IMR-90 (cell line): ENCODE data around the gene TMEM107. TPM values are rescaled to one million over a fixed set of nuclear protein-coding genes. Genes with fewer than 3 reads are reported as not detected.

Experiments
- ATAC-seq: fragments of 200-7000 bp; cut with Tn5 transposase; 2 replicates; pipeline ENCODE4 v1.9.1; 2020; ENCODE audit warnings: low read depth, mild to moderate bottlenecking, moderate library complexity
- BruUV-seq: library from RNA; stranded (reverse); fragments of 400-500 nt; replicated peaks from 2 replicates; lab custom pipeline; 2021; lab: Mats Ljungman, UMichigan
- CTCF ChIA-PET: fragments of 300-600 bp; formaldehyde crosslinking; extraction: SDS; loops from one replicate; lab custom pipeline; 2021; ENCODE audit warnings: antibody characterized with exemption; lab: Yijun Ruan, JAX
- POLR2A ChIA-PET: fragments of 300-600 bp; sonication (Branson Sonifier 250); formaldehyde crosslinking; loops from one replicate; lab custom pipeline; 2022; ENCODE audit warnings: antibody characterized with exemption; ENCODE audit not compliant: unreplicated experiment; lab: Charles Lee
- DNase-seq: peaks from one replicate; pipeline ENCODE4 v3.0.0; 2013
- H2AFZ ChIP-seq: replicated peaks from 2 replicates; pipeline ENCODE3; 2013; ENCODE audit warnings: low read length, mild to moderate bottlenecking; ENCODE audit not compliant: poor library complexity
- H2AK5ac ChIP-seq: 2 replicates; pipeline ENCODE4 v1.6.1; 2013; ENCODE audit warnings: low read depth, low read length, inconsistent platforms
- H2AK9ac ChIP-seq: replicated peaks from 2 replicates; pipeline ENCODE3; 2013; ENCODE audit warnings: mild to moderate bottlenecking, low read depth, low read length, moderate library complexity; ENCODE audit not compliant: poor library complexity
- H2BK120ac ChIP-seq: 2 replicates; pipeline ENCODE4 v1.6.1; 2013; ENCODE audit warnings: low read depth, low read length, inconsistent platforms
- H2BK15ac ChIP-seq: 3 replicates; pipeline ENCODE4 v1.6.1; 2013; ENCODE audit warnings: low read depth, low read length, inconsistent platforms
- H2BK20ac ChIP-seq: 2 replicates; pipeline ENCODE4 v1.6.1; 2013; ENCODE audit warnings: low read depth, mild to moderate bottlenecking, inconsistent platforms, low read length, moderate library complexity
- H2BK5ac ChIP-seq: 2 replicates; pipeline ENCODE4 v1.6.1; 2013; ENCODE audit warnings: mild to moderate bottlenecking, low read depth, low read length, inconsistent platforms; ENCODE audit not compliant: poor library complexity, severe bottlenecking
- H3K14ac ChIP-seq: replicated peaks from 2 replicates; pipeline ENCODE4 v1.6.1; 2013; ENCODE audit warnings: low read depth, low read length, inconsistent platforms
- H3K18ac ChIP-seq: 2 replicates; pipeline ENCODE4 v1.6.1; 2013; ENCODE audit warnings: low read depth, low read length, control low read depth
- H3K23ac ChIP-seq: 2 replicates; pipeline ENCODE4 v1.6.1; 2013; ENCODE audit warnings: low read depth, low read length, inconsistent platforms
- H3K27ac ChIP-seq: 2 replicates; pipeline ENCODE4 v1.5.1; 2013; ENCODE audit warnings: mild to moderate bottlenecking, control low read depth, low read length; ENCODE audit not compliant: insufficient read depth
- H3K27me3 ChIP-seq: 2 replicates; pipeline ENCODE4 v1.6.1; 2013; ENCODE audit warnings: low read length; ENCODE audit not compliant: control insufficient read depth, insufficient read depth
- H3K36me3 ChIP-seq: 2 replicates; pipeline ENCODE4 v1.6.1; 2013; ENCODE audit warnings: low read length, mixed read lengths; ENCODE audit not compliant: control insufficient read depth, insufficient read depth
- H3K4ac ChIP-seq: 2 replicates; pipeline ENCODE4 v1.6.1; 2013; ENCODE audit warnings: low read depth, low read length, inconsistent platforms
- H3K4me1 ChIP-seq: 2 replicates; pipeline ENCODE4 v1.6.1; 2013; ENCODE audit warnings: low read length, mixed read lengths; ENCODE audit not compliant: control insufficient read depth, insufficient read depth
- H3K4me2 ChIP-seq: 2 replicates; pipeline ENCODE4 v1.6.1; 2013; ENCODE audit warnings: low read depth, mild to moderate bottlenecking, control low read depth, low read length, moderate library complexity
- H3K4me3 ChIP-seq: 2 replicates; pipeline ENCODE4 v1.5.1; 2013; ENCODE audit warnings: low read depth, mild to moderate bottlenecking, control low read depth, low read length, moderate library complexity; ENCODE audit not compliant: insufficient read depth
- H3K56ac ChIP-seq: 2 replicates; pipeline ENCODE4 v1.6.1; 2013; ENCODE audit warnings: low read length, inconsistent platforms; ENCODE audit not compliant: insufficient read depth; ENCODE audit errors: extremely low read depth
- H3K79me1 ChIP-seq, 2 experiments: 2 replicates each; pipeline ENCODE4 v1.6.1; 2013; ENCODE audit warnings: low read length in 2 of 2, inconsistent platforms in 1 of 2, low read depth in 1 of 2
- H3K9ac ChIP-seq: 2 replicates; pipeline ENCODE4 v1.6.1; 2013; ENCODE audit warnings: low read depth, low read length, control low read depth
- H3K9me1 ChIP-seq: 2 replicates; pipeline ENCODE4 v1.6.1; 2013; ENCODE audit warnings: low read length, inconsistent platforms; ENCODE audit not compliant: insufficient read depth
- H3K9me3 ChIP-seq: 2 replicates; pipeline ENCODE4 v1.6.1; 2013; ENCODE audit warnings: low read length; ENCODE audit not compliant: control insufficient read depth, insufficient read depth
- H4K20me1 ChIP-seq: 2 replicates; pipeline ENCODE4 v1.6.1; 2013; ENCODE audit warnings: low read length, inconsistent platforms; ENCODE audit not compliant: insufficient read depth
- H4K5ac ChIP-seq: 2 replicates; pipeline ENCODE4 v1.6.1; 2013; ENCODE audit warnings: mild to moderate bottlenecking, low read depth, low read length, control low read depth
- H4K8ac ChIP-seq, 2 experiments: 2 replicates each; pipeline ENCODE4 v1.6.1; 2013; ENCODE audit warnings: low read depth in 2 of 2, low read length in 2 of 2, control low read depth in 1 of 2, inconsistent platforms in 1 of 2
- H4K91ac ChIP-seq: 2 replicates; pipeline ENCODE4 v1.6.1; 2013; ENCODE audit warnings: low read depth, low read length, inconsistent platforms; ENCODE audit not compliant: insufficient read depth
- BHLHE40 ChIP-seq: fragments of 150-350 bp; IDR thresholded peaks from 2 replicates; pipeline ENCODE4 v1.6.1; 2016; ENCODE audit warnings: mild to moderate bottlenecking, low read depth, low read length
- CEBPB ChIP-seq: IDR thresholded peaks from 2 replicates; pipeline ENCODE4 v1.6.1; 2012; ENCODE audit warnings: low read depth, low read length, improper control_type of control experiment
- CHD1 ChIP-seq: IDR thresholded peaks from 2 replicates; pipeline ENCODE4 v1.6.1; 2012; ENCODE audit warnings: low read depth, low read length, improper control_type of control experiment
- FOS ChIP-seq: fragments of 150-350 bp; IDR thresholded peaks from 2 replicates; pipeline ENCODE4 v1.6.1; 2016; ENCODE audit warnings: low read depth, low read length
- MAFK ChIP-seq: IDR thresholded peaks from 2 replicates; pipeline ENCODE4 v1.6.1; 2012; ENCODE audit warnings: low read depth, low read length, improper control_type of control experiment
- MAZ ChIP-seq: IDR thresholded peaks from 2 replicates; pipeline ENCODE4 v1.6.1; 2012; ENCODE audit warnings: low read depth, mild to moderate bottlenecking, low read length, improper control_type of control experiment, moderate library complexity, borderline replicate concordance
- MXI1 ChIP-seq: IDR thresholded peaks from 2 replicates; pipeline ENCODE4 v1.6.1; 2012; ENCODE audit warnings: low read depth, mild to moderate bottlenecking, low read length, moderate library complexity, borderline replicate concordance
- NFE2L2 ChIP-seq: fragments of 150-350 bp; IDR thresholded peaks from 2 replicates; pipeline ENCODE4 v1.6.1; 2016; ENCODE audit warnings: low read depth, mild to moderate bottlenecking, low read length
- POLR2A ChIP-seq: IDR thresholded peaks from 2 replicates; pipeline ENCODE4 v1.6.1; 2012; ENCODE audit warnings: mild to moderate bottlenecking, low read depth, low read length
- RAD21 ChIP-seq: IDR thresholded peaks from 2 replicates; pipeline ENCODE4 v1.6.1; 2012; ENCODE audit warnings: low read length, improper control_type of control experiment
- RCOR1 ChIP-seq: IDR thresholded peaks from 2 replicates; pipeline ENCODE4 v1.6.1; 2012; ENCODE audit warnings: mild to moderate bottlenecking, low read length, improper control_type of control experiment; ENCODE audit not compliant: insufficient replicate concordance
- RFX5 ChIP-seq: IDR thresholded peaks from 2 replicates; pipeline ENCODE4 v1.8.0; 2012; ENCODE audit warnings: low read depth, mild to moderate bottlenecking, low read length, moderate library complexity
- SMC3 ChIP-seq: fragments of 150-350 bp; IDR thresholded peaks from 2 replicates; pipeline ENCODE4 v1.6.1; 2016; ENCODE audit warnings: low read depth, mild to moderate bottlenecking, antibody characterized with exemption, low read length, moderate library complexity
- WGBS, 2 experiments: methylation state at CpG; one replicate each; pipeline versions ENCODE4 v1.1.5 to v1.1.7; 2013; ENCODE audit warnings: missing lambda C conversion rate in 2 of 2; ENCODE audit not compliant: insufficient read length in 1 of 2; ENCODE audit errors: extremely low coverage in 2 of 2; 5-methylcytosine and 5-hydroxymethylcytosine counted together
- dilution Hi-C: fragments of 300-500 bp; cut with HindIII; formaldehyde crosslinking; loops from one replicate; pipeline ENCODE4 v1.14.3; 2018; ENCODE audit warnings: low sequenced_read_pairs; ENCODE audit not compliant: unreplicated experiment
- in situ Hi-C: fragments of 300-500 bp; cut with MboI; formaldehyde crosslinking; loops from 3 replicates; pipeline ENCODE4 v1.14.3; 2019; ENCODE audit warnings: low sequenced_read_pairs, inconsistent platforms, mixed read lengths
- intact Hi-C: fragments of 100-400 bp; cut with micrococcal nuclease; formaldehyde crosslinking; loops from 2 replicates; pipeline ENCODE4 v1.10.0; 2022
- polyA plus RNA-seq, 3 experiments: library from polyadenylated mRNA; depleted of rRNA; stranded (reverse); fragments of >200 nt; gene quantifications; 2 replicates each; pipeline ENCODE4 v1.2.3, GENCODE V29; 2012; ENCODE audit warnings: low replicate concordance in 1 of 3
- total RNA-seq: library from RNA; depleted of rRNA; stranded (reverse); fragments of >200 nt; gene quantifications from 2 replicates; pipeline ENCODE4 v1.2.3, GENCODE V29; 2012
- TF ChIP-seq, protein P1 (sequence below): fragments of 150-350 bp; IDR thresholded peaks from 2 replicates; pipeline ENCODE4 v1.6.1; 2017; ENCODE audit warnings: mild to moderate bottlenecking, antibody characterized with exemption, low read length, low read depth
- TF ChIP-seq, protein P2 (sequence below): conservative IDR thresholded peaks from 2 replicates; pipeline ENCODE4 v1.5.1; 2012; ENCODE audit warnings: mild to moderate bottlenecking, low read depth, low read length, improper control_type of control experiment
- TF ChIP-seq, protein P3 (sequence below): fragments of 150-350 bp; IDR thresholded peaks from 2 replicates; pipeline ENCODE4 v1.6.1; 2016; ENCODE audit warnings: low read depth, mild to moderate bottlenecking, low read length, moderate library complexity, borderline replicate concordance

The TMEM107 gene
- total and polyA plus RNA-seq, 2 of the 4 experiments (the other 2 are of a cell fraction) = 12.9 to 14.3 TPM

DNA sequence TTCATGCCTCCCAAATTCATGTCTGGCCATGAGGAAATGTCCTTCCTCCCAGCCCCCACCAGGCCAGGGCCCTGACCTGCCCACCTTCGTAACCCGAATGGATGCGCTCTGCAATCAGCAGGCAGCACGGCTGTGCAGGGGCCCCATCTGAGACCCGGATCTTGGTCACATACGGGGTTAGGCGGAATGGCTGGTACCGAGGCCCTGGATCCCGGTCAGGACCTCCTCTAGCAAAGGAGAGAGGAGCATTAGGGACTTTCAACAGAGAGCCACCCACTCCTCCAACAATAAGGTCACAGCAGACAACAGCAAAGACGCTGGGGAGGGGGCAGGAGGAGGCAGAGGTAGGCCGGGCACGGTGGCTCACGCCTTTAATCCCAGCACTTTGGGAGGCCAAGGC is 27.6 kb downstream of the TMEM107 start:
- in situ Hi-C loops = no loop called here
- 96% methylated on average over 4 of the region's 13 CpGs; no CpG with 5 or more reads in 1 of the 2 experiments for WGBS, 2 experiments
- no peak overlapping the region for H3K4me2 ChIP-seq

More for the DNA sequence above, 27.6 kb downstream of the TMEM107 start:
- Histone ChIP-seq H3K23ac (no peak overlapping the region), H2AK5ac (no peak overlapping the region), H2AFZ (no peak overlapping the region), H4K8ac (no peak overlapping the region), H4K91ac (no peak overlapping the region), H3K27me3 (no peaks in the 10 kb centered on the region), H3K4me1 (peaks cover 14% of the 10 kb centered on the region), H2BK15ac (no peak overlapping the region), H3K56ac (no peak overlapping the region), H4K5ac (no peak overlapping the region), H4K20me1 (peaks cover 9% of the 10 kb centered on the region), H2BK20ac (no peak overlapping the region), H3K18ac (no peak overlapping the region), H3K9me3 (no peaks in the 10 kb centered on the region), H3K9ac (no peak overlapping the region), H2BK120ac (no peak overlapping the region), H2AK9ac (no peak overlapping the region), H3K4me3 (no peak overlapping the region), H3K9me1 (peaks cover 15% of the 10 kb centered on the region), H3K36me3 (peaks cover 52% of the 10 kb centered on the region), H3K27ac (no peak overlapping the region), H3K79me1 (peaks cover 3 to 23% of the 10 kb centered on the region in 2 experiments; a peak in 2 of 4 replicates), H2BK5ac (no peak overlapping the region), H3K14ac (no peak overlapping the region), H3K4ac (no peak overlapping the region)
- dilution Hi-C loops (no loop called here), intact Hi-C loops (no loop called here)
- DNase-seq = no peak
- ChIA-PET POLR2A (no interaction called here), CTCF (no interaction called here)
- TF ChIP-seq MAFK (no peak), CEBPB (no peak), SMC3 (no peak), RFX5 (no peak), RAD21 (no peak), BHLHE40 (no peak), NFE2L2 (no peak), POLR2A (no peak), MXI1 (no peak), MAZ (no peak), CHD1 (no peak), FOS (no peak), RCOR1 (no peak)
- TF ChIP-seq, protein P1, sequence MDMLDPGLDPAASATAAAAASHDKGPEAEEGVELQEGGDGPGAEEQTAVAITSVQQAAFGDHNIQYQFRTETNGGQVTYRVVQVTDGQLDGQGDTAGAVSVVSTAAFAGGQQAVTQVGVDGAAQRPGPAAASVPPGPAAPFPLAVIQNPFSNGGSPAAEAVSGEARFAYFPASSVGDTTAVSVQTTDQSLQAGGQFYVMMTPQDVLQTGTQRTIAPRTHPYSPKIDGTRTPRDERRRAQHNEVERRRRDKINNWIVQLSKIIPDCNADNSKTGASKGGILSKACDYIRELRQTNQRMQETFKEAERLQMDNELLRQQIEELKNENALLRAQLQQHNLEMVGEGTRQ = no peak
- TF ChIP-seq, protein P2, sequence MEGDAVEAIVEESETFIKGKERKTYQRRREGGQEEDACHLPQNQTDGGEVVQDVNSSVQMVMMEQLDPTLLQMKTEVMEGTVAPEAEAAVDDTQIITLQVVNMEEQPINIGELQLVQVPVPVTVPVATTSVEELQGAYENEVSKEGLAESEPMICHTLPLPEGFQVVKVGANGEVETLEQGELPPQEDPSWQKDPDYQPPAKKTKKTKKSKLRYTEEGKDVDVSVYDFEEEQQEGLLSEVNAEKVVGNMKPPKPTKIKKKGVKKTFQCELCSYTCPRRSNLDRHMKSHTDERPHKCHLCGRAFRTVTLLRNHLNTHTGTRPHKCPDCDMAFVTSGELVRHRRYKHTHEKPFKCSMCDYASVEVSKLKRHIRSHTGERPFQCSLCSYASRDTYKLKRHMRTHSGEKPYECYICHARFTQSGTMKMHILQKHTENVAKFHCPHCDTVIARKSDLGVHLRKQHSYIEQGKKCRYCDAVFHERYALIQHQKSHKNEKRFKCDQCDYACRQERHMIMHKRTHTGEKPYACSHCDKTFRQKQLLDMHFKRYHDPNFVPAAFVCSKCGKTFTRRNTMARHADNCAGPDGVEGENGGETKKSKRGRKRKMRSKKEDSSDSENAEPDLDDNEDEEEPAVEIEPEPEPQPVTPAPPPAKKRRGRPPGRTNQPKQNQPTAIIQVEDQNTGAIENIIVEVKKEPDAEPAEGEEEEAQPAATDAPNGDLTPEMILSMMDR = no peak
- TF ChIP-seq, protein P3, sequence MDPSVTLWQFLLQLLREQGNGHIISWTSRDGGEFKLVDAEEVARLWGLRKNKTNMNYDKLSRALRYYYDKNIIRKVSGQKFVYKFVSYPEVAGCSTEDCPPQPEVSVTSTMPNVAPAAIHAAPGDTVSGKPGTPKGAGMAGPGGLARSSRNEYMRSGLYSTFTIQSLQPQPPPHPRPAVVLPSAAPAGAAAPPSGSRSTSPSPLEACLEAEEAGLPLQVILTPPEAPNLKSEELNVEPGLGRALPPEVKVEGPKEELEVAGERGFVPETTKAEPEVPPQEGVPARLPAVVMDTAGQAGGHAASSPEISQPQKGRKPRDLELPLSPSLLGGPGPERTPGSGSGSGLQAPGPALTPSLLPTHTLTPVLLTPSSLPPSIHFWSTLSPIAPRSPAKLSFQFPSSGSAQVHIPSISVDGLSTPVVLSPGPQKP = no peak
- no TSS peak for BruUV-seq
- no peak for ATAC-seq
